HuH-7.5 (cell line): ENCODE measurements around the gene SPATA31A6.
"Not testable (repeated sequence)": the region's sequence is repeated elsewhere in the genome, so short reads cannot be mapped to it uniquely, and the experiment has no call there.

Source experiments
- DNase-seq: peaks from one replicate; pipeline ENCODE4 v3.0.0; 2011; ENCODE audit warnings: low spot score

Gene SPATA31A6

GRCh38 chr9:42183359-42183758, at the start of gene SPATA31A6:
Gene SPATA31A6 (plus strand): TSS chr9:42183659. CDS start chr9:42183688, 29 bp downstream.
- DNase-seq: not testable (repeated sequence)

- not testable (repeated sequence) for DNase-seq
These were observed 23.2 kb upstream of the SPATA31A6 start for GRCh38 chr9:42160299-42160698.

GRCh38 chr9:42219861-42220260, 36.4 kb downstream of the SPATA31A6 start:
- DNase-seq: not testable (repeated sequence)

GRCh38 chr9:42223230-42223629, 39.8 kb downstream of the SPATA31A6 start:
- DNase-seq: not testable (repeated sequence)

GRCh38 chr9:42233031-42233430, 49.6 kb downstream of the SPATA31A6 start:
- DNase-seq: not testable (repeated sequence)

DNA sequence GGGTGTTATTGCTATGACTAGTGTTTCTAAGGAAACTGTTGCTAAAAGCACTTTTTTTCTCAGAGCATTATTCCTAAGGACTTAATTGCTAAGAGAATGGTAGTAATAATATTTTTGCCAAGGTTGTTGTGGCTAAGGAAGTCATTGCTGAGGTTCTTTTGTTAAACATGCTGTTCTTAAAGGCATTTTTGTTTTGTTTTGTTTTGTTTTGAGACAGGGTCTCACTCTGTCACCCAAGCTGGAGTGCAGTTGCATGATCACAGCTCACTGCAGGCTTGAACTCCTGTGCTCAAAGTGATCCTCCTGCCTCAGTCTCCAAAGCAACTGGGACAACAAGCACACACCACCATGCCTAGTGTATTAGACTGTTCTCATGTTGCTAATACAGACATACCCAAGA, 51.2 kb downstream of the SPATA31A6 start:
- not testable (repeated sequence) for DNase-seq

DNA sequence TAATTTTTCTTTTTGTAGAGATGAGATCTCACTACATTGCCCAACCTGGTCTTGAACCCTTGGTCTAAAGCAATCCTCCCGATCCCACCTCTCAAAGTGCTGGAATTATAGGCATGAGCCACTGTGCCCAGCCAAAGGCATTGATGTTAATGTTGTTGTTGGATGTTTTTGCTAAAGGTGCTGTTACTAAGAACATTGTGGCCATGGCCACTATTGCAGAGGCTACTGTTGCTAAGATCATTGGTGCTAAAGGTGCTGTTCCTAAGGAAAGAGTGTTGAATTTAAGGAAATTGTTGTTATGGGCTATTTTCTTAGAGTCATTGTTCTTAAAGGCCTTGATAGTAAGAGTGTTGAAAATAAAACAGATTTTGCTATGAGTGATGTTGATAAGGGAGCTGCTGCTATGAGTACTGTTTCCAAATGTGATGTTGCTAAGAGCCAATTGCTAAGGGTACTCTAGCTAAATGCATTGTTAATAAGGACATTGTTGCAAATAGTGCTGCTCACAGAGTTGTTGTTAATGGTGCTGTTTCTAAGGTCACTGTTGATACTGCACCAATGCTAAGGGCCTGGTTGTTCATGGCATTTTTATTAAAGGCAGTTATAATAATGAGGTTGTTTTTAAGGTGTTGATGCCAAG, 52.0 kb downstream of the SPATA31A6 start:
- DNase-seq: not testable (repeated sequence)

GRCh38 chr9:42236097-42236496, 52.6 kb downstream of the SPATA31A6 start:
- not testable (repeated sequence) for DNase-seq

GRCh38 chr9:42237381-42237780, 53.9 kb downstream of the SPATA31A6 start:
- DNase-seq: not testable (repeated sequence)

DNA sequence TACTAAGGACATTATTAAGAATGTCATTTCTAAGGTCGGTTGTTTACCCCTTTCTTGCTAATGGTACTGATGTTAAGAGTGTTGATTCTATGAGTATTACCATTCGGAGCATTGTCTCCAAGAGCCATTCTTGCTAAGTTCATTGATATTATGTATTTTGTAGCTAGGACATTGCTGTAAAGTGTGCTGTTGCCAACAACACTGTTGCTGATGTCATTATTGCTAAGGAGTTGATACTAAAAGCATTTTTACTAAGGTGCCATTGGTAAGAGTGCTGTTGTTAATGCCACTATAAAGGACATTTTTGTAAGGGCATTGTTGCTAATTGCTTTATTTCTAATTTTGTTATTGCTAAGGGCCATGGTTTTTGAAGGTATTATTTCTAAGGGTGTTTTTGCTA, 55.4 kb downstream of the SPATA31A6 start:
- not testable (repeated sequence) for DNase-seq
